ENCODE results near the gene MEGF8. TPM values are rescaled to one million over a fixed set of nuclear protein-coding genes. Genes with fewer than 3 reads are reported as not detected.

Gene MEGF8
- polyA plus RNA-seq, 3 donors: 36.3 to 37.9 (median 36.7) TPM

DNA sequence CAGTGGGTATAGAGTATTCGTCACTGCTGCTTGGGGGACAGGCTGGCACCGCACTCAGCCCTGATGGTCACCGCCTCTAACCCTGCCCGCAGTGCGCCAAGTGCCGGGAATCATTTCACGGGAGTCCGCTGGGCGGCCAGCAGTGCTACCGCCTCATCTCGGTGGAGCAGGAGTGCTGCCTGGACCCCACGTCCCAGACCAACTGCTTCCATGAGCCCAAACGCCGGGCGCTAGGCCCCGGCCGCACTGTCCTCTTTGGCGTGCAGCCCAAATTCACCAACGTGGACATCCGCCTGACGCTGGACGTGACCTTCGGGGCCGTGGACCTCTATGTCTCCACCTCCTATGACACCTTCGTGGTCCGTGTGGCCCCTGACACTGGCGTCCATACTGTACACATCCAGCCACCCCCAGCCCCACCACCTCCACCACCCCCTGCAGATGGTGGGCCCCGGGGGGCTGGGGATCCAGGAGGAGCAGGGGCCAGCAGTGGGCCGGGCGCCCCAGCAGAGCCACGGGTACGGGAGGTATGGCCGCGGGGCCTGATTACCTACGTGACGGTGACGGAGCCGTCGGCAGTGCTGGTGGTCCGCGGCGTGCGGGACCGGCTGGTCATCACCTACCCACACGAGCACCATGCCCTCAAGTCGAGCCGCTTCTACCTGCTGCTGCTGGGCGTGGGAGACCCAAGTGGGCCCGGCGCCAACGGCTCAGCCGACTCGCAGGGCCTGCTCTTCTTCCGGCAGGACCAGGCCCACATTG, 50.2 kb downstream of the MEGF8 start:
- no peak for DNase-seq (ENCODE audit: low read depth in 3 of 3, low spot score in 2 of 3)

- DNase-seq (ENCODE audit: low read depth in 3 of 3, low spot score in 2 of 3): no peak
Observed at GRCh38 chr19:42376177-42376555, 50.7 kb downstream of the MEGF8 start.

DNA sequence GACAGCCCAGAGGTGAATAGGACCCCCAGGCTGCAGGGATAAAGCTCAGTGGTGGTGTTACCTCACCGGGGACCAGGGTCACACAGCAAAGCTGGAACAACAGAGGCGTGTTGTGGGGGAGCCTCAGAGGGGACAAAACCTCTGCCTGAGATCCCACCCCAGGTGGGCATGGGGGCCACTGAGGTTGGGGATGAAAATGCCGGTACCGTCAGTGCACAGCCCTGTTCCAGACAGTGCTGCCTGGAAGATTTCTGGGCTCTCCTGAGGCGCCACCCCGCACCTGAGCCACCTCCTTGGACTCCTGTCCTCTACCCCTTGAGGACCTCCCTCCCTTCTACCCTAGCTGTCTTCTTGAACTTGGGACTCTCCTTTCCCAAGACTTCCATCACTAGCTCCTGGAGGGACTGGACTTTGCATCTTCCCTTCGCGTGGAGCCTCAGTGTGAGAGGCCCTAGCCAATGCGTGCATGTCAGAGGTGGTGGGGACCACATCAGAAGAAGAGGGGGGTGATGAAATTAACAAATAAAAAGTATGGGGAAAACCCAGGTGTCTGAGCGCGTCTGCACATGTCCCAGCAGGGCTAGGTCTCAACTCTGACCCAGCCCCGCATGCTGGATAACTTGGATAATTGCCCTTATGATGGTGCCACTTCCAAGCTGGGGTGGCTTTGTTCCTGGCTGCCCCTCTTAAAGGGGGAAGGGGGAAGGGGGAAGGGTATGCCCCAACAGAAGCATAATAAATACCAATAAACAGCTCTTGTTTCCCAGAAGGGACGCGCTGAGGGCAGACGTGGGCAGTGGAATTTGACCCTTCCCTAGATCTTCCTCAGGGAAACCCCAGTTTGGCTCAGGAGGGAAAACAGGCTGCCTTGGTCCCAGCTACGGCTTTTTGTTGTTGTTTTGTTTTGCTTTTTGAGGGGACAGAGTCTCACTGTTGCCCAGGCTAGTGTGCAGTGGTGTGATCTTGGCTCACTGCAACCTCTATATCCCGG, 53.1 kb downstream of the MEGF8 start:
- no peak for DNase-seq (ENCODE audit: low read depth in 3 of 3, low spot score in 2 of 3)

GRCh38 chr19:42380155-42380554, 54.7 kb downstream of the MEGF8 start:
- DNase-seq (ENCODE audit: low read depth in 3 of 3, low spot score in 2 of 3): no peak

- DNase-seq (ENCODE audit: low read depth in 3 of 3, low spot score in 2 of 3): no peak
Observed at GRCh38 chr19:42386974-42387707, 61.7 kb downstream of the MEGF8 start.

DNA sequence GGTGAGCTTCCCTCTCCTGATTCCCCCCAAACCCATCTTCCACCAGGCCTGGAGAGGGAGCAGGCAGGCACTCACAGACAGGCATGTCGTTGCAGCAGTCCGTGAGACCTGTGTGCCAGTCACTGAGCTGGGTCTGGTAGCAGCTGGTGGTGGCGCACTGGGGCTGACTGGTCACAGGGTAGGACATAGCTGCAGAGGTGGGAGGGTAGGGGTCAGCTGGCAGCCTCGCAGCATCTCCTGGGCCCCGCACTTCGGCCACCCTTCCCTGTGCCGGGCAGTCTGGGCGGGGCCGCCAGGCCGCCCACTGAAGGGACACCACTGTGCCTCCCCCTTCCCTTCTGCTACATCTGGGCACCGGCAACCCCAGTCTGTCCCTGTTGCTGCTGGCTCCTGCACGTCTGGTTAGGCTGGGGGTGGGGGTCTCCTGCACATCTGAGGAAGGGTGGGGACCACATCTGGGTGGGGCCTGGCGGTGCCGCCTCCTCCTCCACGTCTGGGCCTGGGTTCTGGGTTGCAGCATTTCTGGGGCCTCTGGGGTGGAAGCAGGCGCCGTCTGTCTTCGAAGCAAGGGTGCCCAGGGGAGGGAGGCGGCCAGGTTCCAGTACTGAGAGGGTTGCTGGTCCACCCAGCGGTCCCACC, 63.5 kb downstream of the MEGF8 start:
- no peak for DNase-seq (ENCODE audit: low read depth in 3 of 3, low spot score in 2 of 3)

GRCh38 chr19:42389899-42390298, 64.5 kb downstream of the MEGF8 start, which contains the start of gene CNFN:
CNFN (minus strand) TSS chr19:42390297; CDS start chr19:42389037, 1,260 bp downstream.
- no peak for DNase-seq (ENCODE audit: low read depth in 3 of 3, low spot score in 2 of 3)

GRCh38 chr19:42392165-42392564, 66.7 kb downstream of the MEGF8 start:
- no peak for DNase-seq (ENCODE audit: low read depth in 3 of 3, low spot score in 2 of 3)

DNA sequence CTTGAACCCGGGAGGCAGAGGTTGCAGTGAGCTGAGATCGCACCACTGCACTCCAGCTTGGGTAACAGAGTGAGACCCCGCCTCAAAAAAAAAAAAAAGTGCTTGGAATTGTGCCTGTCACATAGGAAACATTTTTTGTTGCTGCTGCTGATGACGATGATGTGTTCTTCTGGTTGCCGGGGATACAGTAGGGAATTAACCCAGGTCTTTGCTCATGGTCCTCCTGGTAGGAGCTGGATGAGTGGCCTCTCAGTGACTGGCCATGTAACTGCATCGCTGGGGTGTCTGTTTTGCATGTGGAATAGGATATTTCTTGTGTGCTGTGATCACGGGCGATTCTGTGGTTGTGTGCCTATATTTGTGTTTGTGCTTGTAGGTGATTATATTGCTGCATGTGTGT, 69.3 kb downstream of the MEGF8 start:
- no peak for DNase-seq (ENCODE audit: low read depth in 3 of 3, low spot score in 2 of 3)

DNA sequence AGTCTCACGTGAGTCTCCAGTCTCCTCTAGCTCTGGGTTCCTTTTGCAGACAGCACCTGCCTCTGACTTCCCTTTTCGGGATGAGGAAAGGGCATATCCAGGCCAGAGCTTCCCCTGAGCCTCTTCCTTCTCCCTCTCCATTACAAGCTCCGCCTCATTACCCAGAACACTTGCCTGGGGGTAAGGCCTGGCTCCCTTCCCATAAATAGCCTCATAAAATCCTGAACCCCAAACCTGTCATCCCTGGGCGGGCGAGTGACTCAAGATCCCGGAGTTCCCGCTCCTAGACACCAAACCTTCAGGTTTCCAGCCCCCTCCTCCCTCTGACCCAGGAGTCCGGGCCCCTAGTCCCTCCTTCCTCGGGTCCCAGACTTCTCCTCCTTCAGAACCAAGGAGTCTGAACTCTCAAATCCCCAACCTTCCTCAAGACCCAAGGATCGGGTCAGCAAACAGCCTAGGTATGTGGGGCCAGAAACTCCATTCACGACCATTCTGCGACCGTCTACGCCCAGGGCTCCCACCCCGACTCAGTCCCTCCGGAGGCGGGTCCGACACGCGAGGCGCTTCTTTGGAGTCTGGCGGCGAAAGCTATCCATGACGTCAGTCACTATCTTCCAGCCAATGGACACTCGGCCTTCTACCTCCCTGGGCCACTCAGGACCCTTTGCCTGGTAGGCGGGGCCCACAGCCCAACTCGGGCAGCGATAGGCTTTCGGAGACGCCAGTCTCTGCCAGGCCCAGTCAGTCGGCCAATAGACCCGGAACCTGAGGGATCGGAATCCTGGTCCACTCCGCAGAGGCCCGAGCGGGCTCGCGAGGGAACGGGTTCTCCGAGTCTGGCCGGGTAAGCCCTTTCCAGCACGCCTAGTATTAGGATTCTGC, 71.2 kb downstream of the MEGF8 start:
- peak; percentile 96 to 97 (median 97) for DNase-seq (ENCODE audit: low read depth in 3 of 3, low spot score in 2 of 3)

DNA sequence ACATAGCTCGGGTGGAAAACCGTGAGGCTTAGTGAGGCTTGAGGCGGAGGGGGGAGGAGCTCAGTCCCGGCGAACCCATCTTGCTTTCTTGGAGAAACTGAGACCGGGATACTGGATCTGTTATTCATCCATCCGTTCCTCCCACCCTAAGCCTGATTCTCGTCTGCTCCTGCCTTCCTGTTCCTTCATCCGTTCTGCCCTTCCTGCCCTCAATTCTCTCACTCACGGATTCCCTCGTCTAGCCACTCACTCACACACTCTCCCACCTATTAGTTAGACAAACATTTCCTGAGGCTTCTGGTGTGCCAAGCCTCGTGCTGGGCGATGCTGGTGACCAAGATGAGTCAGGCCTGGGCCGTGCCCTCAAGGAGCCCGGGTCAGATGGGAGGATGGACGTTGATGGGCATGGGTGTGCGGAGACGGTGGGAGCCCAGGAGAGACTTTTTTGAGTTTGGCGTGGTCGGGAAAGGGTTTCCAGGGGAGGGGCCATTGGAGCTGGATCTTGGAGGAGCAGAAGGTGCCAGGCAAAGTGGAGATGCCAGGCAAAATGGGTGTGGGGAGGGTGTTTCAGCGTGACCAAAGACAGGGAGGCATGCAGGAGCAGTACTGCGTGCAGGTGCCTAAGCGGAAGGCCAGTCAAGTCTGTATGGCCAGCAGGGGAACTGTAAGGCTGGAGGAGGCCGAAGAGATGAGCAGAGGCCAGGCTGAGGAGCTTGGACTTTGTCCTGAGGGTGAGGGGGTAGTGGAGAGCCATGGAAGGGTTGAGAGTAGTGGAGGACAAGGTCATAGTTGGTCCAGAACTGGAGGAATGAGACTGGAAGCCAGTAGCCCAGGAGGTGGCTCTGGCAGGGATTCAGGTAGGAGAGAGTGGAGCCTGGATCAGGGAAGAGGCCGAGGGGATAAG, 72.1 kb downstream of the MEGF8 start:
- DNase-seq (ENCODE audit: low read depth in 3 of 3, low spot score in 2 of 3): no peak

- no peak for DNase-seq (ENCODE audit: low read depth in 3 of 3, low spot score in 2 of 3)
Observed at GRCh38 chr19:42400404-42400803, 75.0 kb downstream of the MEGF8 start.

DNA sequence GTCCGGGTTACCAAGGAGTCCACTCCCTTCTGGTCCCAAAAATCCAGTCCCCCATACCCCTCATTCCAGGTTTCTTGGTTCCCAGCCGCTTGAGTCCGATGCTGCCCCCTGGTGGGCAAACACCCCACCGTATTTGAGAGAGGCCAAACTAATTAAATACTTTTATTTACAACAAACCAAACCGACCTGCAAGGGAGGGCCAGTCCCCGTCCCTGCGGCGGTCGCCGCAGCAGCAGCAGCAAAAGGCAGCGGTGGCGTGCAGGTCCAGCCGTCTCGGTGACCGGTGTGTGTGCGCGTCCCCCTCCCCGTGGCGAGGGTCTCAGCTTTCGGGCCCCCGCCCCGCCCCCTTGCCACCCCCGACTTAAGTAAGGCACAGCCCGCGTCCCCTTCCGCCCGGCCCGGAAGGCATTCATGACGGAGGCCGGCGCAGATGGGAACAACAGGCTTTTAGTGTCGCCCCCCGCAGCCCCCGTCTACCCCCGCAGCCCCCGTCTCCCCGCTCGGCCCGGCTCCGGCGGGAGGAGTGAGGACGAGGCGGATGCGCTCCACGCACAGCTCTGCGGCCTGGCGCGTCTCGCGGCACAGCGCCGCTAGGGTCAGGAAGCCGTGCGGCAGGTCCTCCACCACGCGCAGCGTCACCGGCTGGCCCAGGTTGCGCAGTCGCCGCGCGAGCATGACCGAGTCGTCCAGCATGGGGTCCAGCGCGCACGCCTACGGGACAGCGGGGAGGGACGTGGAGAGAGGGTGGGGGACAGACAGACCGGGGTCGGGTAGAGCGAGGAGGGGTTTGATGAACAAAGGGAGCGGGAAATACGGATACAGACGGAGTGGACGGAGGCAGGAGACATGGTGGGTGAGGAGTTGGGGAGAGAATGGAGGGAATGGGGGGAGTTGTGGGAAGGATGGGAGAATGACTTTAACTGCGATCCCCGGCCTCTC, 76.2 kb downstream of the MEGF8 start:
- DNase-seq (ENCODE audit: low read depth in 3 of 3, low spot score in 2 of 3): peak; percentile 76 to 83 (median 78)

DNA sequence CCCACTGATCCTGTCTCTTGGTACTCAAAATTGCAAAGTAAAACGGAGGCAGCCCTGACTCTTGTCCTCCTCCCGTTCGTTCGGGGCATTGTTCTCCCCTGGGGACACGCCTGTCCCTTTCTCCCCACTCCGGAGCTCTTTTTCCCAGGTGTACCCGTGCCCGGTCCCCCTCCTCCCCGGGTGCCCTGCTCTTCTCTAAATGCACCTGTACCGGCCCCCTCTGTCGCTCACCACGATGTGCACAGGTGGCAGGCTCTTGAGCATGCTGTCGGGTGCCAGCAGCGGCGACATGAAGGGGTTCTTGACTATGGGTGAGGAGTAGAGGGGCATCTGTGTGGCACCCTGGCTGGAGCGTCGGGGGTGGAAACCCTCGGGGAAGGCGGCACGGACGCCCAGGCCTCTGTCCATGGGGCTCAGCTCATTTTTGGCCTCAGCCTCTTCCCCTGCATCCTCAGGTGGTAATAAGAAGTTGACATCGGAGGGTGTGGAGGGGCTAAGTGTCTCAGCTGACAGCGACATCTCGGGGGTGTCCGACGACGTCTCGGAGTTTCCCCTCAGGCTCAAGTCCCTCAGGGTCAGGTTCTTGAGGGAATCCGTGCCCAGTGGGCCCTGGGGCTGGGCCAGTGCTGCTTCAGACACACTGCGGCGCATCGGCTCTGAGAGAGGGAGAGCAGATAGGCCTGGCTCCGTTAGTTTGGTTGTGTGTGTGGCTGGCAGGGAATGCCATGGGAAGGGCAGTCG, 77.1 kb downstream of the MEGF8 start:
- DNase-seq (ENCODE audit: low read depth in 3 of 3, low spot score in 2 of 3): no peak

DNA sequence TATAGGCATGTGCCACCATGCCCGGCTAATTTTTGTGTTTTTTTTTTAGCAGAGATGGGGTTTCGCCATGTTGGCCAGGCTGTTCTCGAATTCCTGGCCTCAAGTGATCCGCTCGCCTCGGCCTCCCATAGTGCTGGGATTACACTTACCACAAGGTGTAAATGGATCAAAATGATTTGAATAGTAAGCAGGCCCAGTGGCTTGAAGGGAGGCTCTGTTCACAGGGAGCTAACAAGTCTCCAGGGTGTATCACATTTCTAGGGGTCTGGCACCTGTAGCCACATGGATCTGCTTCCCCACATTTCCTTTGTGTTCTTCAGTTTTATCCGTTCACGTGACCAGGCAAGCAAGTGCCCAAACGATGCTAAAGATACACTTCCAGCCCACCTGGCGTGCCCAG, 78.2 kb downstream of the MEGF8 start:
- no peak for DNase-seq (ENCODE audit: low read depth in 3 of 3, low spot score in 2 of 3)

- DNase-seq (ENCODE audit: low read depth in 3 of 3, low spot score in 2 of 3): no peak
Observed at GRCh38 chr19:42406111-42406510, 80.7 kb downstream of the MEGF8 start.
